HepG2 (cell line): ENCODE results near the gene PPIP5K2. TPM values are rescaled to one million over a fixed set of nuclear protein-coding genes. Genes with fewer than 3 reads are reported as not detected.

Experiments used
- ATF7-NPFF ChIP-seq: sonication (generic); formaldehyde crosslinking; IDR thresholded peaks from 2 replicates; pipeline ENCODE4 v1.8.1; 2023; ENCODE audit warnings: mild to moderate bottlenecking, low read depth, missing genetic modification reagents, moderate library complexity
- CENPX ChIP-seq: sonication (generic); formaldehyde crosslinking; IDR thresholded peaks from 2 replicates; pipeline ENCODE4 v1.9.0; 2021; ENCODE audit warnings: mild to moderate bottlenecking, missing genetic modification reagents, moderate library complexity
- EP300 ChIP-seq, 3 experiments: sonication (generic) in 1 of 3; formaldehyde crosslinking in 1 of 3; IDR thresholded peaks; 2 replicates each; pipeline versions ENCODE4 v1.5.1 to v1.6.1; 2011 to 2020; ENCODE audit warnings: low read depth in 2 of 3, low read length in 2 of 3, borderline replicate concordance in 1 of 3, improper control_type of control experiment in 1 of 3, mild to moderate bottlenecking in 1 of 3, missing genetic modification reagents in 1 of 3, moderate library complexity in 1 of 3
- FOSL2 ChIP-seq: sonication (generic); formaldehyde crosslinking; IDR thresholded peaks from 2 replicates; pipeline ENCODE4 v1.4.0; 2020; ENCODE audit warnings: missing genetic modification reagents
- HOXD1 ChIP-seq: sonication (generic); formaldehyde crosslinking; IDR thresholded peaks from 2 replicates; pipeline ENCODE4 v1.5.0; 2020; ENCODE audit warnings: missing genetic modification reagents
- MED1 ChIP-seq: sonication (generic); formaldehyde crosslinking; IDR thresholded peaks from 2 replicates; pipeline ENCODE4 v1.4.0; 2020; ENCODE audit warnings: missing genetic modification reagents
- MXI1 ChIP-seq: IDR thresholded peaks from 3 replicates; pipeline ENCODE4 v1.6.1; 2012; ENCODE audit warnings: low read depth, low read length, inconsistent platforms, borderline replicate concordance
- PHF20 ChIP-seq: sonication (generic); formaldehyde crosslinking; IDR thresholded peaks from 2 replicates; pipeline ENCODE4 v1.5.0; 2020; ENCODE audit warnings: mild to moderate bottlenecking, missing genetic modification reagents
- SIX4 ChIP-seq: sonication (generic); formaldehyde crosslinking; IDR thresholded peaks from 2 replicates; pipeline ENCODE4 v1.4.0; 2020; ENCODE audit warnings: missing genetic modification reagents
- SP1 ChIP-seq, 2 experiments: fragments of 450-650 bp in 1 of 2; sonication (generic) in 1 of 2; formaldehyde crosslinking in 1 of 2; IDR thresholded peaks; 2 replicates each; pipeline versions ENCODE4 v1.4.0 to v1.6.1; 2016 to 2020; ENCODE audit warnings: missing genetic modification reagents in 1 of 2
- STAG1 ChIP-seq: sonication (generic); formaldehyde crosslinking; IDR thresholded peaks from 2 replicates; pipeline ENCODE4 v1.4.0; 2020; ENCODE audit warnings: missing genetic modification reagents
- XBP1 ChIP-seq: sonication (generic); formaldehyde crosslinking; IDR thresholded peaks from 2 replicates; pipeline ENCODE4 v1.5.0; 2020; ENCODE audit warnings: missing genetic modification reagents
- YY1 ChIP-seq: IDR thresholded peaks from 2 replicates; pipeline ENCODE4 v1.6.1; 2011; ENCODE audit warnings: low read length, low read depth, moderate library complexity, mild to moderate bottlenecking; ENCODE audit not compliant: insufficient read depth, insufficient replicate concordance
- ZMYM2 ChIP-seq: sonication (generic); formaldehyde crosslinking; IDR thresholded peaks from 2 replicates; pipeline ENCODE4 v1.8.0; 2022; ENCODE audit warnings: mild to moderate bottlenecking, missing genetic modification reagents
- ZNF121 ChIP-seq: sonication (generic); formaldehyde crosslinking; IDR thresholded peaks from 2 replicates; pipeline ENCODE4 v1.5.0; 2020; ENCODE audit warnings: mild to moderate bottlenecking, missing genetic modification reagents
- ZNF24 ChIP-seq: fragments of 450-650 bp; IDR thresholded peaks from 2 replicates; pipeline ENCODE4 v1.6.1; 2017; ENCODE audit warnings: antibody characterized with exemption, mild to moderate bottlenecking
- ZNF709 ChIP-seq: sonication (generic); formaldehyde crosslinking; IDR thresholded peaks from 2 replicates; pipeline ENCODE4 v1.5.0; 2020; ENCODE audit warnings: mild to moderate bottlenecking, missing genetic modification reagents
- ZNF768 ChIP-seq: sonication (generic); formaldehyde crosslinking; IDR thresholded peaks from 2 replicates; pipeline ENCODE4 v1.4.0; 2020; ENCODE audit warnings: missing genetic modification reagents
- polyA plus RNA-seq, 8 experiments: library from polyadenylated mRNA; depleted of rRNA in 3 of 8; stranded (reverse) in 7 of 8; unstranded in 1 of 8; fragments of >200 nt; fragmentation: Illumina TruSeq in 4 of 8; extraction: Trizol in 4 of 8; gene quantifications; 2 replicates each; pipeline versions ENCODE4 v1.2.1 to v1.2.3, GENCODE V29; 2011 to 2016; ENCODE audit warnings: low read depth in 4 of 8, missing spikeins in 1 of 8, mixed read lengths in 1 of 8; ENCODE audit not compliant: insufficient read depth in 1 of 8
- total RNA-seq, 5 experiments: library from RNA; depleted of rRNA; stranded (reverse); fragments of >200 nt; fragmentation: Illumina TruSeq; extraction: Trizol; gene quantifications; 2 replicates each; pipeline ENCODE4 v1.2.3, GENCODE V29; 2016; ENCODE audit warnings: low read depth in 1 of 5
- TF ChIP-seq, protein P1 (sequence below): sonication (generic); formaldehyde crosslinking; IDR thresholded peaks from 2 replicates; pipeline ENCODE4 v1.5.0; 2020; ENCODE audit warnings: mild to moderate bottlenecking, missing genetic modification reagents
- TF ChIP-seq, protein P2 (sequence below): sonication (generic); formaldehyde crosslinking; IDR thresholded peaks from 2 replicates; pipeline ENCODE4 v1.5.0; 2020; ENCODE audit warnings: mild to moderate bottlenecking, missing genetic modification reagents, moderate library complexity
- TF ChIP-seq, protein P3 (sequence below): IDR thresholded peaks from 2 replicates; pipeline ENCODE4 v1.6.1; 2016
- TF ChIP-seq, protein P4 (sequence below): sonication (generic); formaldehyde crosslinking; IDR thresholded peaks from 2 replicates; pipeline ENCODE4 v1.9.0; 2022; ENCODE audit warnings: missing genetic modification reagents, mild to moderate bottlenecking, borderline replicate concordance

The PPIP5K2 gene
- total and polyA plus RNA-seq, 2 of the 13 experiments (the other 11 are each of a cell fraction or from before 2014, with no cell fraction given), result 19.7 to 45.6 TPM

DNA sequence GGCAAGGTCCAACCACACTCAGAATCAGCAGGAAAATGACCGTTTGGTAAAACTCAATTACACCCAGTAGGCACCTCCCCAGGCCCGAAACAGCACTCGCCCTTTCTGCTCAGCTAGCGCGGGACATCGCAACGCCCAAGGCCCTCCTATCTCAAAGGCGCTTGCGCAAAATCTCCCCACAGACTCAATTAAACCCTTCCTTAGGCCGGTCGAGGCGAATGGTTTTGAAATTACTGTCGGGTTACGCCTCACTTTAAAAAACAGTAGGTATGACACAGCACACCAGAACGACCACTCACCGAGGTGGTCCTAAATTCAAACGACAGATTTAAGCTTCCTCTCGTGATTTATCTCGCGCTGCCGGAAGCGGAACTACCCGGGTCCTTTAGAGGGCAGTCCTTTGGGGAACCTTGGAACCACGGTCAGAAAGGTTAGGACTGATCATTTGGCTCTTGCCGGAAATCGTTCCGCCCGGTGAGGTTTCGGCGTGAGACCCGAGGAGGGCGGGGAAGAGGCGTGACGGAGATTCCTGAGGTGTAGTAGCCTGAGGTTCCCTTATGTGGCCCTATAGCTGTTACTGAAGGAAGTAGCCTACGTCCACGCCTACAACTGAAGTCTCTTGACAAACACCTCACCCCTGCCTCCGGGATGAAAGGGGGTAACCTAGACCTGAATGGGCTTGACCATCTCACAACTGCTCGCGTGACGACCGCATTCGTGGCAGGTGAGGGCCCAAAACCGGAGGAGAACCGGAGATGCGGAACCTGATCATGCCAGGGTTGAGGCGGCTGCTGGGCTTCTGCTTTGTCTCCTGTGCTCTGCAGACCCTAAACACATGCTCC lies at the start of gene PPIP5K2, which contains the start of gene GIN1 (continued):
- TF ChIP-seq ZMYM2 (CRISPR knock-in tag) (0 out of 2 replicates have a peak, but pooled peaks have one; percentile 32), STAG1 (CRISPR knock-in tag) (no peak), SP1 (IDR thresholded peaks at IDR 0.05) (no peak), SP1 (CRISPR knock-in tag; IDR thresholded peaks at IDR 0.05) (peak; percentile 69; the same call in 1 of the 2 replicates), XBP1 (peak; percentile 23; the same call in 1 of the 2 replicates), YY1 (peak; percentile 68), ZNF121 (CRISPR knock-in tag) (0 out of 2 replicates have a peak, but pooled peaks have one; percentile 5), MED1 (peak; percentile 77), CENPX (CRISPR knock-in tag) (no peak), ZNF24 (peak; percentile 73; the same call in 1 of the 2 replicates), EP300 (IDR thresholded peaks at IDR 0.05; ENCODE audit: low read depth in 2 of 2, low read length in 2 of 2) (peak in 1 of 2 experiments; percentile 66; a peak in 3 of 4 replicates), EP300 (CRISPR knock-in tag; IDR thresholded peaks at IDR 0.05; ENCODE audit: borderline replicate concordance) (0 out of 2 replicates have a peak, but pooled peaks have one; percentile 2), ATF7-NPFF (peak; percentile 28; the same call in 1 of the 2 replicates), ZNF768 (CRISPR knock-in tag) (no peak), PHF20 (CRISPR knock-in tag) (peak; percentile 96), FOSL2 (CRISPR knock-in tag) (peak; percentile 64), SIX4 (CRISPR knock-in tag) (no peak), MXI1 (peak; percentile 100), HOXD1 (0 out of 2 replicates have a peak, but pooled peaks have one; percentile 62), ZNF709 (peak; percentile 66; the same call in 1 of the 2 replicates)
- TF ChIP-seq, protein P1, sequence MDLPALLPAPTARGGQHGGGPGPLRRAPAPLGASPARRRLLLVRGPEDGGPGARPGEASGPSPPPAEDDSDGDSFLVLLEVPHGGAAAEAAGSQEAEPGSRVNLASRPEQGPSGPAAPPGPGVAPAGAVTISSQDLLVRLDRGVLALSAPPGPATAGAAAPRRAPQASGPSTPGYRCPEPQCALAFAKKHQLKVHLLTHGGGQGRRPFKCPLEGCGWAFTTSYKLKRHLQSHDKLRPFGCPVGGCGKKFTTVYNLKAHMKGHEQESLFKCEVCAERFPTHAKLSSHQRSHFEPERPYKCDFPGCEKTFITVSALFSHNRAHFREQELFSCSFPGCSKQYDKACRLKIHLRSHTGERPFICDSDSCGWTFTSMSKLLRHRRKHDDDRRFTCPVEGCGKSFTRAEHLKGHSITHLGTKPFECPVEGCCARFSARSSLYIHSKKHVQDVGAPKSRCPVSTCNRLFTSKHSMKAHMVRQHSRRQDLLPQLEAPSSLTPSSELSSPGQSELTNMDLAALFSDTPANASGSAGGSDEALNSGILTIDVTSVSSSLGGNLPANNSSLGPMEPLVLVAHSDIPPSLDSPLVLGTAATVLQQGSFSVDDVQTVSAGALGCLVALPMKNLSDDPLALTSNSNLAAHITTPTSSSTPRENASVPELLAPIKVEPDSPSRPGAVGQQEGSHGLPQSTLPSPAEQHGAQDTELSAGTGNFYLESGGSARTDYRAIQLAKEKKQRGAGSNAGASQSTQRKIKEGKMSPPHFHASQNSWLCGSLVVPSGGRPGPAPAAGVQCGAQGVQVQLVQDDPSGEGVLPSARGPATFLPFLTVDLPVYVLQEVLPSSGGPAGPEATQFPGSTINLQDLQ (CRISPR knock-in tag), result peak; percentile 77
- TF ChIP-seq, protein P2, sequence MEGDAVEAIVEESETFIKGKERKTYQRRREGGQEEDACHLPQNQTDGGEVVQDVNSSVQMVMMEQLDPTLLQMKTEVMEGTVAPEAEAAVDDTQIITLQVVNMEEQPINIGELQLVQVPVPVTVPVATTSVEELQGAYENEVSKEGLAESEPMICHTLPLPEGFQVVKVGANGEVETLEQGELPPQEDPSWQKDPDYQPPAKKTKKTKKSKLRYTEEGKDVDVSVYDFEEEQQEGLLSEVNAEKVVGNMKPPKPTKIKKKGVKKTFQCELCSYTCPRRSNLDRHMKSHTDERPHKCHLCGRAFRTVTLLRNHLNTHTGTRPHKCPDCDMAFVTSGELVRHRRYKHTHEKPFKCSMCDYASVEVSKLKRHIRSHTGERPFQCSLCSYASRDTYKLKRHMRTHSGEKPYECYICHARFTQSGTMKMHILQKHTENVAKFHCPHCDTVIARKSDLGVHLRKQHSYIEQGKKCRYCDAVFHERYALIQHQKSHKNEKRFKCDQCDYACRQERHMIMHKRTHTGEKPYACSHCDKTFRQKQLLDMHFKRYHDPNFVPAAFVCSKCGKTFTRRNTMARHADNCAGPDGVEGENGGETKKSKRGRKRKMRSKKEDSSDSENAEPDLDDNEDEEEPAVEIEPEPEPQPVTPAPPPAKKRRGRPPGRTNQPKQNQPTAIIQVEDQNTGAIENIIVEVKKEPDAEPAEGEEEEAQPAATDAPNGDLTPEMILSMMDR, result no peak
- TF ChIP-seq, protein P3, sequence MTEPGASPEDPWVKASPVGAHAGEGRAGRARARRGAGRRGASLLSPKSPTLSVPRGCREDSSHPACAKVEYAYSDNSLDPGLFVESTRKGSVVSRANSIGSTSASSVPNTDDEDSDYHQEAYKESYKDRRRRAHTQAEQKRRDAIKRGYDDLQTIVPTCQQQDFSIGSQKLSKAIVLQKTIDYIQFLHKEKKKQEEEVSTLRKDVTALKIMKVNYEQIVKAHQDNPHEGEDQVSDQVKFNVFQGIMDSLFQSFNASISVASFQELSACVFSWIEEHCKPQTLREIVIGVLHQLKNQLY (CRISPR knock-in tag), result peak; percentile 48
- TF ChIP-seq, protein P4, sequence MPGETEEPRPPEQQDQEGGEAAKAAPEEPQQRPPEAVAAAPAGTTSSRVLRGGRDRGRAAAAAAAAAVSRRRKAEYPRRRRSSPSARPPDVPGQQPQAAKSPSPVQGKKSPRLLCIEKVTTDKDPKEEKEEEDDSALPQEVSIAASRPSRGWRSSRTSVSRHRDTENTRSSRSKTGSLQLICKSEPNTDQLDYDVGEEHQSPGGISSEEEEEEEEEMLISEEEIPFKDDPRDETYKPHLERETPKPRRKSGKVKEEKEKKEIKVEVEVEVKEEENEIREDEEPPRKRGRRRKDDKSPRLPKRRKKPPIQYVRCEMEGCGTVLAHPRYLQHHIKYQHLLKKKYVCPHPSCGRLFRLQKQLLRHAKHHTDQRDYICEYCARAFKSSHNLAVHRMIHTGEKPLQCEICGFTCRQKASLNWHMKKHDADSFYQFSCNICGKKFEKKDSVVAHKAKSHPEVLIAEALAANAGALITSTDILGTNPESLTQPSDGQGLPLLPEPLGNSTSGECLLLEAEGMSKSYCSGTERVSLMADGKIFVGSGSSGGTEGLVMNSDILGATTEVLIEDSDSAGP (CRISPR knock-in tag), result peak; percentile 93
